Ascending aorta (tissue), 2 donors: Measurements from ENCODE around the gene TSTD2. TPM values are rescaled to one million over a fixed set of nuclear protein-coding genes. Genes with fewer than 3 reads are reported as not detected.

Source experiments
- DNase-seq, 2 donors: peaks; one replicate each; pipeline ENCODE4 v3.0.0-alpha.2; 2019; ENCODE audit warnings: low spot score in 2 of 2
- H3K27ac ChIP-seq, 2 donors: fragments of 200-600 bp; sonication (generic); one replicate each; pipeline ENCODE4 v1.5.1; 2016 to 2017; ENCODE audit warnings: mild to moderate bottlenecking in 1 of 2
- H3K27me3 ChIP-seq: fragments of 200-600 bp; sonication (generic); one replicate; pipeline ENCODE4 v1.5.1; 2017
- H3K36me3 ChIP-seq, 2 donors: fragments of 200-600 bp; sonication (generic); one replicate each; pipeline ENCODE4 v1.5.1; 2016
- H3K4me1 ChIP-seq, 2 donors: fragments of 200-600 bp; sonication (generic); one replicate each; pipeline ENCODE4 v1.5.1; 2016 to 2017; ENCODE audit warnings: mild to moderate bottlenecking in 1 of 2
- H3K4me3 ChIP-seq, 2 donors: fragments of 200-600 bp; sonication (generic); one replicate each; pipeline ENCODE4 v1.5.1; 2016 to 2017; ENCODE audit warnings: mild to moderate bottlenecking in 1 of 2
- H3K9me3 ChIP-seq, 2 donors: fragments of 200-600 bp; sonication (generic); one replicate each; pipeline ENCODE4 v1.5.1; 2016
- intact Hi-C: fragments of 100-400 bp; cut with DNase I; formaldehyde crosslinking; loops from one replicate; pipeline ENCODE4 v1.15.1; 2023
- total RNA-seq: library from RNA; depleted of rRNA; stranded (reverse); fragments of >200 nt; gene quantifications from one replicate; pipeline ENCODE4 v1.1.0, GENCODE V29; 2016
- TF ChIP-seq, protein P1 (sequence below), 3 experiments: fragments of 200-600 bp in 2 of 3; fragments of 450-650 bp in 1 of 3; sonication (generic) in 2 of 3; IDR thresholded peaks; one replicate each; pipeline ENCODE4 v1.5.1; 2016 to 2019; ENCODE audit warnings: antibody characterized with exemption in 3 of 3, mild to moderate bottlenecking in 1 of 3, moderate library complexity in 1 of 3

The TSTD2 gene
- total RNA-seq, 1 donor from 2014 or later = 1.4 TPM

DNA sequence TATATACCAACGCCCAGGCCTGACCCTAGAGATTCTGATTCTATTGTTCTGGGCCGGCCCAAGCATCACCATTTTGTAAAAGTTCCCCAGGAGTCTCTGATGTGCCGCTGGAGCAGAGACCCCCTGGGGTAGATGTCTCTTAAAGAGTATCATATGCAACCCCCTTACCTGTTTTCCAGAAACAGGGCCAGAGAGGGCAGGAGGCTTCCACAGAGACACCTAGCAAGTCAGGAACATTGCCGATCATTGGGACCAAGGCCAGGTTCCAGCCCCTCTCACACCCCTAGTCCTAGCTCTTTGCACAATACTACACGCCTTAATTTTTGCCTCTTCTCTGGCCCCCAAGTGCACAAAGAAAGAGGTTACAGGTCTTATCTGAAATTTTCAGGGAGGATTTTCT is 67.9 kb downstream of the TSTD2 start:
- peaks cover 11 to 21% of the 10 kb centered on the region in 2 donors for H3K4me1 ChIP-seq
- no peak overlapping the region for H3K4me3 ChIP-seq
- no peaks in the 10 kb centered on the region for H3K27me3 ChIP-seq
- no peaks in the 10 kb centered on the region for H3K9me3 ChIP-seq
- TF ChIP-seq, protein P1, sequence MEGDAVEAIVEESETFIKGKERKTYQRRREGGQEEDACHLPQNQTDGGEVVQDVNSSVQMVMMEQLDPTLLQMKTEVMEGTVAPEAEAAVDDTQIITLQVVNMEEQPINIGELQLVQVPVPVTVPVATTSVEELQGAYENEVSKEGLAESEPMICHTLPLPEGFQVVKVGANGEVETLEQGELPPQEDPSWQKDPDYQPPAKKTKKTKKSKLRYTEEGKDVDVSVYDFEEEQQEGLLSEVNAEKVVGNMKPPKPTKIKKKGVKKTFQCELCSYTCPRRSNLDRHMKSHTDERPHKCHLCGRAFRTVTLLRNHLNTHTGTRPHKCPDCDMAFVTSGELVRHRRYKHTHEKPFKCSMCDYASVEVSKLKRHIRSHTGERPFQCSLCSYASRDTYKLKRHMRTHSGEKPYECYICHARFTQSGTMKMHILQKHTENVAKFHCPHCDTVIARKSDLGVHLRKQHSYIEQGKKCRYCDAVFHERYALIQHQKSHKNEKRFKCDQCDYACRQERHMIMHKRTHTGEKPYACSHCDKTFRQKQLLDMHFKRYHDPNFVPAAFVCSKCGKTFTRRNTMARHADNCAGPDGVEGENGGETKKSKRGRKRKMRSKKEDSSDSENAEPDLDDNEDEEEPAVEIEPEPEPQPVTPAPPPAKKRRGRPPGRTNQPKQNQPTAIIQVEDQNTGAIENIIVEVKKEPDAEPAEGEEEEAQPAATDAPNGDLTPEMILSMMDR (IDR thresholded peaks at IDR 0.05) = no peak
- peaks cover 38 to 55% of the 10 kb centered on the region in 2 donors for H3K36me3 ChIP-seq
- no peak for DNase-seq
- intact Hi-C loops = no loop called here
- peak overlapping the region in 1 of 2 donors; percentile 78 for H3K27ac ChIP-seq

DNA sequence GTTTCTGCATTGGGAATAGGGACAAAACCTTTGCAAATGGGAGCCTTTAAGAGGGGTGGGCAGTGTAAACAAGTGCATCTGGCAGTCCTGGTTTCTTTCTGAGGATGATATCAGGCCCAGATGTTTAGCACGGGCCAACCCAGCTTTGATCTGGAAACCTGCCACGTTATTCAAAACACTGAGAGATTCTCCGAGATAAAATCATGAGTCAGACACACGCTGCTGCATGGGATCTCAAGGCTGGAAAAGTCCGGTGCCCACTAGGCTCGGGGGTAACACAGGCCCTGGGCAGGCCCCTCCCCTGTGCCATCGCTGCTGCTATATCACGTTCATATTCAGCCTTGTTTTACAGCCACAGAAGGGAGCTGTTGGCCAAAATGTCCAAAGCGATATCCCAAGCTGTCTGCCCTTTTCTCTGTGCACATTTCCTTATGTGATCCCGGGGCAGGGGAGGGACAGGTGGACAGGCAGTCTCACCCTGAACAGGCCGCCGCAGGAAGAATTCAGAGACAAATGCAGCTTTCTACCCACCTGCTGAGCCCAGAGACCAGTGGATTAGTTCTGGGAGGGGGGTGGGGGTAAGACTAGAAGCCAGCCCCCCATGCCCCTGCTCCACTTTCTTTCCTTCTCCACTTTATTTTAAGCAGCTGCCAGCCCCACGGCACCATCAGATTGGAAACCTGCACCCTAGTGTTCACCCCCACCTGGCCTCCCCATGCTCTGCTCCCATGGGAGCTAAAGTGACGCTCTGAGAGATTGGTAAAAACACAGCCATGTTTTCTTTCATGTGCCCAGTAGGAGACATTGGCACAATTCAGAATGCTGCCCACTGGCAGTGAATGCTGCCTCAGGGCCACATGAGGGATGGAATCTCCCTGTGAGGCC is 68.6 kb downstream of the TSTD2 start:
- H3K27me3 ChIP-seq = no peaks in the 10 kb centered on the region
- DNase-seq = peak in 1 of 2 donors; percentile 79
- TF ChIP-seq, protein P1 (IDR thresholded peaks at IDR 0.05) = no peak
- no peaks in the 10 kb centered on the region for H3K9me3 ChIP-seq
- no peak overlapping the region for H3K4me3 ChIP-seq
- H3K4me1 ChIP-seq = peaks cover 11 to 21% of the 10 kb centered on the region in 2 donors
- peak overlapping the region; percentile 74 to 78 for H3K27ac ChIP-seq
- peaks cover 36 to 47% of the 10 kb centered on the region in 2 donors for H3K36me3 ChIP-seq
- intact Hi-C loops = no loop called here

DNA sequence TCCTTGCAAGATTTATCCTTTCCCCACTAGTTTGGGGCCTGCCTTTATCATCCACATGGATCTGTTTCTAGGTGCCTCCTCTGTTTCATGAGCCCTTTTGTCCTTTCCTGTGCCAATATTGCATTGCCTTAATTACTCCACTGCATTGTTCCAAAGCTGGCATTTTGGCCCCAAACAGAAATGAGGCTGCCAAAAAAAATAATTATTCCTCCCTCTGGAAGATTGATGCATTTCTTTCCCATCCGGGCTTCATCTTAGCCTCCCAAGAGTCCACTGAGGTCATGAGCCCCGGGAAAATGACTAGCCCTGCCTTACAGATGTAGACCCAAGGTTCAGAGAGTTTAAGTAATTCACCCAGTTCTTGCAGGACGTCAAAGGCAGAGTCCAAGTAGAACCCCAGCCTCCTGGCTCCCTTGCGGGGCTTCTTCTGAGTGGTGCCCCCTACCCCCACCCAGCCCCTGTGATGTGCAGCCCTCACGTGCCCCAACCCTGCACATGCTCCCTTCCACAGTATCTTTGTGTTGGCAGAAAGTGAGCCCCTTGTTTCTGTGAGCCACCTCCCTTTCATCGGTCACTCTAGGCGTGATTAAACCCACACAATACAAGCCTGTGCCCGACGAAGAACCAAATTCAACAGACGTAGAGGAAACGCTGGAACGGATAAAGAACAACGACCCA is 69.6 kb downstream of the TSTD2 start:
- DNase-seq = no peak
- peaks cover 27 to 38% of the 10 kb centered on the region in 2 donors for H3K36me3 ChIP-seq
- H3K27ac ChIP-seq = peak overlapping the region; percentile 74 to 78
- TF ChIP-seq, protein P1 (IDR thresholded peaks at IDR 0.05) = no peak
- H3K4me3 ChIP-seq = no peak overlapping the region
- H3K9me3 ChIP-seq = no peaks in the 10 kb centered on the region
- peaks cover 17 to 28% of the 10 kb centered on the region in 2 donors for H3K4me1 ChIP-seq
- H3K27me3 ChIP-seq = no peaks in the 10 kb centered on the region
- intact Hi-C loops = no loop called here

GRCh38 chr9:97562542-97562941 is 70.6 kb downstream of the TSTD2 start:
- TF ChIP-seq, protein P1 (IDR thresholded peaks at IDR 0.05) = no peak
- Histone ChIP-seq H3K27ac (peak overlapping the region; percentile 1 to 74), H3K9me3 (no peaks in the 10 kb centered on the region), H3K27me3 (no peaks in the 10 kb centered on the region), H3K4me3 (no peak overlapping the region), H3K36me3 (peaks cover 21 to 27% of the 10 kb centered on the region in 2 donors), H3K4me1 (peaks cover 21 to 35% of the 10 kb centered on the region in 2 donors)
- intact Hi-C loops = no loop called here
- DNase-seq = no peak

- Histone ChIP-seq H3K4me1 (peaks cover 32 to 45% of the 10 kb centered on the region in 2 donors), H3K36me3 (peaks cover 14 to 17% of the 10 kb centered on the region in 2 donors), H3K27me3 (no peaks in the 10 kb centered on the region), H3K4me3 (no peak overlapping the region), H3K27ac (peak overlapping the region; percentile 1 to 74), H3K9me3 (no peaks in the 10 kb centered on the region)
- intact Hi-C loops = no loop called here
- DNase-seq = no peak
- TF ChIP-seq, protein P1 (IDR thresholded peaks at IDR 0.05) = no peak
Observed at GRCh38 chr9:97561501-97561900, 71.7 kb downstream of the TSTD2 start.
